ENCODE data around the gene NDST1.

Gene NDST1

DNA sequence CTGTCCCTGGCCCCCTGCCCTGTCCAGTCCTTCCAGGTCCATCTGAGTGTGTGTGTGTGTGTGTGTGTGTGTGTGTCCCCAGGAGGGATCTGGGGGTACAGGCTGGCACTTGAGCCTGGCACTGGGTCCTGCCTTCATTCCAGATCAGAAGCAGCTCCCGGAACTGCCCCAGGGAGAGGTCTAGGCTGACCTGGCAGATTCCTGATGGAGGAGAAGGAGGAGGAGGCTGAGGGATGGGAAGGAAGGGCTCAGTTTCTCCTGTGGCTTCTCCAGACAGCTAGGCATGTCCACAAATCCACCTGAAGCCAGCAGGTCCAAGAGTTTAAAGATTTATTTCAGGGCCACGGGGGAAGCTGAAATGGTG, 328 bp downstream of the NDST1 start:
- Histone ChIP-seq H3K4me3 (replicated peaks; ENCODE audit: insufficient read depth, low read length) (no peak overlapping the region), H3K27me3 (ENCODE audit: insufficient read depth, poor library complexity, severe bottlenecking) (no peaks in the 10 kb centered on the region), H3K27ac (replicated peaks) (no peak overlapping the region)
- no peak for DNase-seq (ENCODE audit: low read depth in 1 of 2, low spot score in 1 of 2)
- TF ChIP-seq SPI1 (IDR thresholded peaks at IDR 0.05; ENCODE audit: borderline replicate concordance, low read depth) (no peak), POLR2AphosphoS5 (IDR thresholded peaks at IDR 0.05; ENCODE audit: low read depth) (no peak)

DNA sequence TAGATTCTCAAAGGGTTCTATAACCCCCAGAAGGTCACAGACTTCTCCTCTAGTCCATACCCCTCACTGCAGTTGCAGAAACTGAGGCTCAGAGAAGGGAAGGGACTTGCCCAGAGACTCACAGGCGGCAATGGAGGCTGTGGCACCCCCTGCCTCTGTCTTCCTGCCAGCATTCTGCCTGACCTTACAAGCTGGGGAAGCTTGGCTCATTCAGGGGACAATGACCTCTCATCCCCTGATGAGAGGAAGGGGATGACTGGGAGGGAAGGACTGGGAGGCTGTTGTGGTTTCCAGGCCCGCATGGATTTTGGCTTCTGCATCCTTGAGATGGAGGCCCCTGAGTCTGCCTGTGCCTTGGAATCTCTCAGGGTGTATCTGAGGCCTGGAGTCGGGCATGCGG, 897 bp downstream of the NDST1 start:
- no peak overlapping the region for H3K4me3 ChIP-seq (replicated peaks; ENCODE audit: insufficient read depth, low read length)
- no peak for DNase-seq (ENCODE audit: low read depth in 1 of 2, low spot score in 1 of 2)
- TF ChIP-seq, protein P1, sequence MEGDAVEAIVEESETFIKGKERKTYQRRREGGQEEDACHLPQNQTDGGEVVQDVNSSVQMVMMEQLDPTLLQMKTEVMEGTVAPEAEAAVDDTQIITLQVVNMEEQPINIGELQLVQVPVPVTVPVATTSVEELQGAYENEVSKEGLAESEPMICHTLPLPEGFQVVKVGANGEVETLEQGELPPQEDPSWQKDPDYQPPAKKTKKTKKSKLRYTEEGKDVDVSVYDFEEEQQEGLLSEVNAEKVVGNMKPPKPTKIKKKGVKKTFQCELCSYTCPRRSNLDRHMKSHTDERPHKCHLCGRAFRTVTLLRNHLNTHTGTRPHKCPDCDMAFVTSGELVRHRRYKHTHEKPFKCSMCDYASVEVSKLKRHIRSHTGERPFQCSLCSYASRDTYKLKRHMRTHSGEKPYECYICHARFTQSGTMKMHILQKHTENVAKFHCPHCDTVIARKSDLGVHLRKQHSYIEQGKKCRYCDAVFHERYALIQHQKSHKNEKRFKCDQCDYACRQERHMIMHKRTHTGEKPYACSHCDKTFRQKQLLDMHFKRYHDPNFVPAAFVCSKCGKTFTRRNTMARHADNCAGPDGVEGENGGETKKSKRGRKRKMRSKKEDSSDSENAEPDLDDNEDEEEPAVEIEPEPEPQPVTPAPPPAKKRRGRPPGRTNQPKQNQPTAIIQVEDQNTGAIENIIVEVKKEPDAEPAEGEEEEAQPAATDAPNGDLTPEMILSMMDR (IDR thresholded peaks at IDR 0.05; ENCODE audit: insufficient read depth, low read length): no peak
- no peak for TF ChIP-seq SPI1 (IDR thresholded peaks at IDR 0.05; ENCODE audit: borderline replicate concordance, low read depth)
- TF ChIP-seq POLR2AphosphoS5 (IDR thresholded peaks at IDR 0.05; ENCODE audit: low read depth): no peak
- no peak for TF ChIP-seq GABPA (IDR thresholded peaks at IDR 0.05; ENCODE audit: low read depth)
- TF ChIP-seq, protein P2, sequence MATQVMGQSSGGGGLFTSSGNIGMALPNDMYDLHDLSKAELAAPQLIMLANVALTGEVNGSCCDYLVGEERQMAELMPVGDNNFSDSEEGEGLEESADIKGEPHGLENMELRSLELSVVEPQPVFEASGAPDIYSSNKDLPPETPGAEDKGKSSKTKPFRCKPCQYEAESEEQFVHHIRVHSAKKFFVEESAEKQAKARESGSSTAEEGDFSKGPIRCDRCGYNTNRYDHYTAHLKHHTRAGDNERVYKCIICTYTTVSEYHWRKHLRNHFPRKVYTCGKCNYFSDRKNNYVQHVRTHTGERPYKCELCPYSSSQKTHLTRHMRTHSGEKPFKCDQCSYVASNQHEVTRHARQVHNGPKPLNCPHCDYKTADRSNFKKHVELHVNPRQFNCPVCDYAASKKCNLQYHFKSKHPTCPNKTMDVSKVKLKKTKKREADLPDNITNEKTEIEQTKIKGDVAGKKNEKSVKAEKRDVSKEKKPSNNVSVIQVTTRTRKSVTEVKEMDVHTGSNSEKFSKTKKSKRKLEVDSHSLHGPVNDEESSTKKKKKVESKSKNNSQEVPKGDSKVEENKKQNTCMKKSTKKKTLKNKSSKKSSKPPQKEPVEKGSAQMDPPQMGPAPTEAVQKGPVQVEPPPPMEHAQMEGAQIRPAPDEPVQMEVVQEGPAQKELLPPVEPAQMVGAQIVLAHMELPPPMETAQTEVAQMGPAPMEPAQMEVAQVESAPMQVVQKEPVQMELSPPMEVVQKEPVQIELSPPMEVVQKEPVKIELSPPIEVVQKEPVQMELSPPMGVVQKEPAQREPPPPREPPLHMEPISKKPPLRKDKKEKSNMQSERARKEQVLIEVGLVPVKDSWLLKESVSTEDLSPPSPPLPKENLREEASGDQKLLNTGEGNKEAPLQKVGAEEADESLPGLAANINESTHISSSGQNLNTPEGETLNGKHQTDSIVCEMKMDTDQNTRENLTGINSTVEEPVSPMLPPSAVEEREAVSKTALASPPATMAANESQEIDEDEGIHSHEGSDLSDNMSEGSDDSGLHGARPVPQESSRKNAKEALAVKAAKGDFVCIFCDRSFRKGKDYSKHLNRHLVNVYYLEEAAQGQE (IDR thresholded peaks at IDR 0.05; ENCODE audit: insufficient replicate concordance, low read depth): no peak
- no peak overlapping the region for H3K27ac ChIP-seq (replicated peaks)
- no peaks in the 10 kb centered on the region for H3K27me3 ChIP-seq (ENCODE audit: insufficient read depth, poor library complexity, severe bottlenecking)

DNA sequence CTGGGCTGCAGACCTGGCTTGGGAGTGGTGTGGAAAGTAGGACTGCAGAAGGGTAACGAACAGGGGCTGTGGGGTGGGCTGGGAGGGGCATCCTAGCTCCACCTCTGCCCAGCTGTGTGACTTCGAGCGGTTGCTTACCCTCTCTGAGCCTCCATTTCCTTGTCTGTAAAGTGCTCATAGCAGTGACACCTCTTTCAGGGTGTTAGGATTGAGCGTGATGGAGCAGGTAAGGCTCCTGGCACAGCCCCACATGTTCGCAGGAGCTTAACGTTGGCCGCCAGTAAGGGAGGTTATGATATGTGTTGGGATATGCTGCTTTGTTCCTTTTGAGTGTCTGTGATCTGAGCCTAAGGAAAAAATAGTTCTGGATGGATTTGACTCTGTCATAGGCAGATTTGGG, 2.1 kb downstream of the NDST1 start:
- TF ChIP-seq, protein P1 (IDR thresholded peaks at IDR 0.05; ENCODE audit: insufficient read depth, low read length): no peak
- TF ChIP-seq SPI1 (IDR thresholded peaks at IDR 0.05; ENCODE audit: borderline replicate concordance, low read depth) (no peak), POLR2AphosphoS5 (IDR thresholded peaks at IDR 0.05; ENCODE audit: low read depth) (no peak), GABPA (IDR thresholded peaks at IDR 0.05; ENCODE audit: low read depth) (no peak)
- TF ChIP-seq, protein P2 (IDR thresholded peaks at IDR 0.05; ENCODE audit: insufficient replicate concordance, low read depth): no peak
- no peak for DNase-seq (ENCODE audit: low read depth in 1 of 2, low spot score in 1 of 2)
- Histone ChIP-seq H3K4me3 (replicated peaks; ENCODE audit: insufficient read depth, low read length) (no peak overlapping the region), H3K27ac (replicated peaks) (no peak overlapping the region), H3K27me3 (ENCODE audit: insufficient read depth, poor library complexity, severe bottlenecking) (no peaks in the 10 kb centered on the region)

DNA sequence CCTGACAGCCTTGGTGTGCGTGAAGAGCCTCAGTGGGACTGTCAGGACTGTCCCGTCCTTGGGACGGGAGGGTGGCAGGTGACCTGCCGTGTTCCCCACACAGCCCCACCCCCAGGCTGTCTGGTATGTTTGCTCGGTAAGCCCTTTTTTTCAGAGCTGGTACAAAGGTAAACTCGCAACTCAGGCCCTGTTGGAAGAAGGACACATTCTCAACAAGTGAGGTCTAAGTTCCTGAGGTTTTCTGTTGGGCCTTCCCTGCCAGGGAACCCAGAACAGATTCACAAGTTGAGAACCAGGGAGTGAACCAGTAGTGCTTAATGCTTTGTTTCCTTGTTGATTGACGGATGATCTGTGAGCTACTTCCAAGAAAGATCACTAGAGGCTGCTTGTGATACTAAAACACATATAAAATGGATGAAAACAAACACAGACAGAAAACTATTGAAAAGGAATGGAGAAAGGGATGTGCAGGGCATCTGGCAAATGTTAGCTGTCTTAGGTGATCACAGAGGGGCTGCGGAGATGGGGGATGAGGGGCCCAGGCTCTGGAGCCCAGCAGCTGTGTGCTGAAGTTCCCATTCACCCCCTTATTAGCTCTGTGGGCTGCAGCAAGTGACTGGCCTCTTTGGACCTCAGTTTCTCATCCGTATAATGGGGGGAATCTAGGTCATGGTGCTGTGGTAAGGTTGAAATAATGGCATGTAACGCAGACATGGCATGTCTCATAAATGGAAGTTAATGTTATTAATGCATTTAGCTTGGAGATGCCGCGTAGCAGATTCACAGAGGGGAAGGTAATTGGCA, 2.7 kb downstream of the NDST1 start:
- Histone ChIP-seq H3K27ac (replicated peaks) (no peak overlapping the region), H3K4me3 (replicated peaks; ENCODE audit: insufficient read depth, low read length) (no peak overlapping the region), H3K27me3 (ENCODE audit: insufficient read depth, poor library complexity, severe bottlenecking) (no peaks in the 10 kb centered on the region)
- TF ChIP-seq SPI1 (IDR thresholded peaks at IDR 0.05; ENCODE audit: borderline replicate concordance, low read depth): no peak
- no peak for TF ChIP-seq GABPA (IDR thresholded peaks at IDR 0.05; ENCODE audit: low read depth)
- TF ChIP-seq POLR2AphosphoS5 (IDR thresholded peaks at IDR 0.05; ENCODE audit: low read depth): no peak
- TF ChIP-seq, protein P1 (IDR thresholded peaks at IDR 0.05; ENCODE audit: insufficient read depth, low read length): no peak
- DNase-seq (ENCODE audit: low read depth in 1 of 2, low spot score in 1 of 2): no peak

Data from HL-60 (cell line).